ENCODE measurements around the gene FERMT2.

DNA sequence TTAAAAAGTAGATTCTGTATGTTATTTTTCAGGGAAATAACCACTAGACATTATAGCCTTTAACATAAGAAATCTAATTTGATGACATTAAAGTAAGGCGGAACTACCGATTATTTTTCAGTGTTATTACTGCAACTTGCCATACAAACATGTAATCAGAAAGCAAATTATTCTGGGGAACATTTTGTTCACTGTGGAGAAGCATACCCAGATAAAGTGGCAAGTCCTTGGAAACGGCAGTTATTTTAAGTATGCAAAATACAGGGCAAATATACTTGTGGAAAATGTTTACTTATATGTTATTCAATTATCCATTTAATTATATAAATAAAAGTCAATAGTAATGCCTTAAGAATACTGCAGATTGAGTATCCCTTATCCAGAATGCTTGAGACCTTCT lies 71.9 kb downstream of the FERMT2 start:
- TF ChIP-seq, protein P1, sequence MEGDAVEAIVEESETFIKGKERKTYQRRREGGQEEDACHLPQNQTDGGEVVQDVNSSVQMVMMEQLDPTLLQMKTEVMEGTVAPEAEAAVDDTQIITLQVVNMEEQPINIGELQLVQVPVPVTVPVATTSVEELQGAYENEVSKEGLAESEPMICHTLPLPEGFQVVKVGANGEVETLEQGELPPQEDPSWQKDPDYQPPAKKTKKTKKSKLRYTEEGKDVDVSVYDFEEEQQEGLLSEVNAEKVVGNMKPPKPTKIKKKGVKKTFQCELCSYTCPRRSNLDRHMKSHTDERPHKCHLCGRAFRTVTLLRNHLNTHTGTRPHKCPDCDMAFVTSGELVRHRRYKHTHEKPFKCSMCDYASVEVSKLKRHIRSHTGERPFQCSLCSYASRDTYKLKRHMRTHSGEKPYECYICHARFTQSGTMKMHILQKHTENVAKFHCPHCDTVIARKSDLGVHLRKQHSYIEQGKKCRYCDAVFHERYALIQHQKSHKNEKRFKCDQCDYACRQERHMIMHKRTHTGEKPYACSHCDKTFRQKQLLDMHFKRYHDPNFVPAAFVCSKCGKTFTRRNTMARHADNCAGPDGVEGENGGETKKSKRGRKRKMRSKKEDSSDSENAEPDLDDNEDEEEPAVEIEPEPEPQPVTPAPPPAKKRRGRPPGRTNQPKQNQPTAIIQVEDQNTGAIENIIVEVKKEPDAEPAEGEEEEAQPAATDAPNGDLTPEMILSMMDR (IDR thresholded peaks at IDR 0.05), result no peak
- TF ChIP-seq POLR2A (IDR thresholded peaks at IDR 0.05) (no peak), POLR2AphosphoS5 (IDR thresholded peaks at IDR 0.05) (no peak)
